B cell (primary cell): Measurements from ENCODE around the gene ZNF382.

Experiments used
- CTCF ChIP-seq: fragments of 200-600 bp; IDR thresholded peaks from one replicate; pipeline ENCODE4 v1.8.0; 2022; ENCODE audit warnings: antibody characterized with exemption, mild to moderate bottlenecking
- EZH2 ChIP-seq: IDR thresholded peaks from 2 replicates; pipeline ENCODE4 v1.6.1; 2012; ENCODE audit warnings: borderline replicate concordance, low read depth, mild to moderate bottlenecking, moderate library complexity, low read length; ENCODE audit not compliant: insufficient read depth, poor library complexity, severe bottlenecking

DNA sequence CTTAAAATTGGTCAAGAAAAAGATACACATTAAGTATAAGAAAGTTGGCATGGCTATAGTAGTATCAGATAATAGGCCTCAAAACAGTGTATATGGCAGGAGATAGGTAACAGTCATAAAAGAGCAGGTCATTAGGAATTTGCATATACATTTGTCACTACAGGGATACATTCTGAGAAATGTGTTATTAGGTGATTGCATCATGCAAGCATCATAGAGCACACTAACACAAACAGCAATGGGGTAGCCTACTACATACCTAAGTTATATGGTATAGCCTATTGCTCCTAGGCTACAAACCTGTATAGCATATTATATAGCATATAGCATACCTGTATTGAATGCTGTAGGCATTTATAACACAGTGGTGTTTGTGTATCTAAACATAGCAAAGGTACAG, 25.9 kb upstream of the ZNF382 start:
- no peak for TF ChIP-seq CTCF
- TF ChIP-seq EZH2, result no peak
